Measurements from ENCODE around the gene PLD1.

The PLD1 gene

DNA sequence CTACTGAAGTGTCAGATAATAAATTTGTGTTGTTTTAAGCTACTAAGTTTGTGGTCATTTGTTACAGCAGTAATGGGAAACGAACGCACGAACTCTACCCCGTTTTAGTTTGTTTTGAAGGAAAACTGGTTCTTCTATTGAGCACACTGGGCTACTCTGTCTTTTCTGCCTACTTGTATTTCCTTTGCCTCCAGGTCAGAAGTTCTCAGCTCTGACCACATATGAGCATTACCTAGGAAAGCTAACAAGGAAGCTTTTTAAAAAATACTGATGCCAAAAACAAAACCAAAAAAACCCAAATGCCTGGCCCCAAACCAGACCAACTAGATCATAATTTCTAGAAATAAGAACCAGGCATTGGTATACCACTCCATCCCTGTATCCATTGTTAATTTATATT lies 193.5 kb downstream of the PLD1 start:
- intact Hi-C loops (cut with DNase I), result no loop called here
- no peak for DNase-seq

DNA sequence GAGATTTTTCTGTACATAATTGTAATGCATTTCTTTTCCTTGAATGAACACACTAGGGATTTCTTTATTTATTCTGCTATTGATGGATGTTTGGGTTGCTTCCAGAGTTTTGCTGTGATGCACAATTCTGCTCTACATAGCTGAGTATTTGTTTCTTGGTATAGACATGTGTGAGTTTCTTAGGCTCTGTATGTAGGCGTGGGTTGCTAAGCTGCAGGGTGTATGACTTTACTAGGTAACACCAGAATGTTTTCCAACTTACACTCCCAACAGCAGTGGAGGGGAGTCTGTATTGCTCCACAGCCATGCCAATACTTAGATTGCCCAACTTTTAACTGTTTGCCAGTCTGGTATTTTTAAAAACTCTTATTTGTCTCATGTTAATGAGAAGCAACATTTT lies 194.6 kb downstream of the PLD1 start:
- DNase-seq, result no peak
- intact Hi-C loops (cut with DNase I), result no loop called here

DNA sequence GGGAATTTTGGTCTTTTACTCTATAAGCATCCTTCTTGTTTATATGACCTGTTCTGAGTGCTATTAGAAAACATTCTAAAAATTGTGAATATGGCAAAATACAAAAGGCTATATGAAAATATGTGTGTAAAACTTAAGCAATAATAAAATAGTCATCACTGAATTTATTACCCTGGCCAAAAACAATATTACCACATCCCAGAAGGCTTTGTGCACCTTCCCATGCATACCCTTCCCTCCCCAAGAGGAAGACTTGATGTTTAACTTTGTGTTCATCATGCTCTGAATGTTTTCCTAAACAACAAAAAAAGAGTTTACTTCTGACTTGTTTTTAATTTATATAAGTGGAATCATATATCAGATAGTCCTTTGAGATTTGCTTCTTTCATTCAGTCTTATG lies 195.0 kb downstream of the PLD1 start:
- no peak for DNase-seq
- intact Hi-C loops (cut with DNase I), result no loop called here

DNA sequence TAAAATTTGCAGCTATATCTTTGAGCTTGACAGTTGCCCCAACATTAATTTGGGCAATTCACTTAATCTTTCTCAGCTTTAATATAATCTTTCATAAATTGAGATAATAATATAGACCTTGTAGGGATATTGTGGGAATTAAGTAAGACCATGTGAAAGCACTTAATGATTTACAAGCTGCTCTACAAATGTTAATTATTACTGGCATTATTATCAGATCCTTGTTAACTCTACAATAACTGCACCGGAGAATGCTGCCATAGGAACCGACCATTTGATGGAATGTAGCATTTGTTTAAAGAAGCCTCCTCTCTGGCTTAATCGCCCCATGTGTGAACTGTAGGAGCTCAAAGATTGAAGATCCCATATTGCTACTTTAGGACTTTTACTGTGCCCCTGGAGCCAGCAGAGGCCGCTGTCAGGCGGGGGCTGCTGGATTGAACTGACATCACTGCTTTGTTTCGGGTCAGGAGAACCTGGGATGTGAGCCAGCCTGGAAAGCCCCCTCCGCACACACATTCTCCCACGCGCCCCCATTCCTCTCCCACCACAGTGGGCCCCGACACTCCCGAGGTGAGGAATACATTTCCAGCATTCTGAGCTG lies 195.9 kb downstream of the PLD1 start:
- peak in 30 of 42 donors; percentile 9 to 72 (median 48) for DNase-seq
- intact Hi-C loops (cut with DNase I), result no loop called here

DNA sequence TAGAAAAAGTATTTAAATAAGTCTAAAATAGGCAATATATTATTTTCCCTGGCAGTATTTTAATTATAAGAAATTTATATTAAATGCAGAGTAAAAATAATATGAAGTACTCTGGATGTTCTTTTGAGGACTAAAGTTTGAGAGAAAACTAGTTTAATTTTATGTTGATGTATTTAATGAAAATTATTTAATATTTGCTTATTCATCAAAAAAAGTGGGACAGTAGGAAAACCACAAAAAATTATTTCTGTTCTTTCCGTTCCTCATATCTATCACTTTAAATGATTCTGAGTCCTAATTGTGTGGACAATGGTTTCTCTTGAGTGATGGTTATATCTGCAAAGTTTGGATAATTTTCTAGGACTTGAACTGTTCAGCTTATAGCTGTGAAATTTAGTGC lies 202.8 kb downstream of the PLD1 start:
- no peak for DNase-seq
- intact Hi-C loops (cut with DNase I), result no loop called here

DNA sequence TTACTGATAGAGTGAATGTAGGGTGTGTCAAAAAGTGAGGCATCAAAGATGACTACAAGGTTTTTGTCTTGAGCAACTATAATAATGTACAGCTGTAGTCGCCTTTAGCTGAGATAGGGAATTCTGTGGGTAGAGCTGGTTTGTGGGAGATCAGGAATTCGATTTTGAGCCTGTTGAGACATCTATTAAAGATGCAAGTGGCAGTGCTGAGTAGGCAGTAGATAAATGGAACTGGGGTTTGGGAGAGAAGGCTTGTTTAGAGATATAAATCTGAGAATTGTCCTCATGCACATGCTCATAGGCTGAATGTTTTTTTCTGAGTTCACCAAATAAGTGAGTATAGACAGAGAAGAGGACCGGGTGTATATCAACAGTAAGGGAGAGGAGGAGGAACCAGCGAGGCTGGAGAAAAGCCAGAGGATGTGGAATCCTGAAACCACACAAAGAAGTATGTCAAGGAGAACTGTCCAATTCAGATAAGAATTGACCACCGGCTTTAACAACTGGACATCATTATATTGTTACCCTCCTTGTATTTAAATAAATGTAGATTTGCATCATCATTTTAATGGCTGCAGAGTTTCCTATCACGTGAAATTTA lies 204.0 kb downstream of the PLD1 start:
- peak in 1 of 42 donors; percentile 25 for DNase-seq
- intact Hi-C loops (cut with DNase I), result no loop called here

DNA sequence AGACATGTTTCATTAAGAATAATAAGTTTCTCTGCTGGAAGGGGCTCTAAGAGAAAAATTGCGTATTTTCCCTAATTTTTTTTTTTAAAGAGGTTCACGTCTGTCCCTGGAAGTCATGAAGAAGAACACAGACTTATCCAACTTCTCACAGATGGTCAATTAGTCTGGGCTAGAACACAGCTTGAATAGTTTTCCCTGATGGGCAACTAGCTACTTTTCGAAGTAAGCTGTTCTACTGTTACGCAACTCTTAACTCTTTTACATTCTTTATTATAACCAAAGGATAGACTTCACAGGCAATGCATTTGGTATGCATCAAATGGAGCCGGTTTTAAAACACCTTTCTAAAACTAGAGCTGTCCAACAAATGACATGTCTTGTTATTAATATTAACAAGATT lies 205.9 kb downstream of the PLD1 start:
- DNase-seq, result no peak
- intact Hi-C loops (cut with DNase I), result no loop called here

DNA sequence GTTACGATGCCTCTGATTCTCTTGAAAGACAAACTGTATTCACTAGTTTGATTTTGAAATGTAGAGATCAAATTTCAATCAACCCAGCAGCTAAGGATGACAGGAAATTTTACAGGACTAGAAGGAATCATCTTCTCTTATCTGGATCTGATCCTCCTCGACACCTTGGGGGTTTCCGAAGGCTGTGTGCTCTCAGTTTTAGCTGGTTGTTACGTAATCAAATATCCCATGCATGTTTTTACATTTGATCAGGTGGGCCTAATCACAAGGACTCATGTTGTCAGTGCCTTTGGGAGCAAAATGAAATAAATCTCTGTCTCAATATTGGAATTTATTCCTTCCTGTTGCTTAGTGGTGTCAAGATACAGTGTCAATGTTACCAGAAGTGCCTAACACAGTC lies 208.2 kb downstream of the PLD1 start:
- intact Hi-C loops (cut with DNase I), result no loop called here

DNA sequence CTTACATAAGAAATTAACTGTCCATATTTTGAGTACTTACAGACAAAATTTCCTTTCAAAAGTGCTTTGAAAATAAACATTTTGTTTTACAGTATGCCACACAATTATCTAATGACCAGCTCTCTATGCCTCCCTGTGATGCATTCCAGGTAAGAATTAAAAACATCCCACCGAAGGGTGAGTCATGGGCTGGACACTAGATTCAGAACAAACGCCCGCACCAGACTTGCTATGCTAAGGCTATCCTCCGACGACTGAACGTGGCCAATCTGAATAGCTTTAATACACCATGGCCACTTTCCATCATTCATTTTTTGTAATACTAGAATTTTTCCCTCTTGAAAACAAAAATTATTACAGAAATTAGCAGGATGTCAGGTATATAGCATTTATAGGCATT lies 210.3 kb downstream of the PLD1 start:
- intact Hi-C loops (cut with DNase I), result no loop called here
- DNase-seq, result no peak

More for the DNA sequence above, 208.2 kb downstream of the PLD1 start:
- DNase-seq, result no peak

DNA sequence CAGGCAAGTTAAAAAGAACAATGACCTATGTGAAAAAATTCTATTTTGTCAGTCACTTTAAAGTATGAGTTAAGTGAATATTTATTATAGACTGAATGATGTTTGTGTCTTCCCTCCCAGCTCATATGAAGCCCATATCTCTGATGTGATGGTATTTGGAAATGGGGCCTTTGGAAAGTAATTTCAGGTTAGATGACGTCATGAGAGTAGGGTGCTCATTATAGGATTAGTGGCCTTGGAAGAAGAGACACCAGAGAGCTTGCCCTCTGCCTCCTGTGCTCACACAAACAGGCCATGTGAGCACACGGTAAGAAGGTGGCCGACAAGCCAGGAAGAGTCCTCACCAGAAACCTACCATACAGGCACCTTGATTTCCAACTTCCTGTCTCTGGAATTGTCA lies 211.3 kb downstream of the PLD1 start:
- intact Hi-C loops (cut with DNase I), result no loop called here
- no peak for DNase-seq

DNA sequence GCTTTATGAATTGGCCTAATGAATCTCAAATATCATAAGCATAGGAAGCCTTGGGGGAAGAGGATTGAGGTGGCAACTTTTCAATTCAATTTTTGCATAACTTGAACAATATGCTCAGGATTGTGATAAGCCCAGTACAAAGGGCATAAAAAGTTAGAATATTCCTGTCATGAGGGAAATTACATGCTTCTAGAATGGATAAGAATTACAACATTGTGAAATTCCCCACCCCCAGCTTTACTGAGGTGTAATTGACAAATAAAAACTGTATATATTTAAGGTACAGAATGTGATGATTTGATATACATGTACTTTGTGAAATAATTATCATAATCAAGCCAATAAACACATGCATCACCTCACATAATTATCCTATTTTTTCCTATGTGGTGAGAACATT lies 217.5 kb downstream of the PLD1 start:
- intact Hi-C loops (cut with DNase I), result no loop called here
- no peak for DNase-seq

DNA sequence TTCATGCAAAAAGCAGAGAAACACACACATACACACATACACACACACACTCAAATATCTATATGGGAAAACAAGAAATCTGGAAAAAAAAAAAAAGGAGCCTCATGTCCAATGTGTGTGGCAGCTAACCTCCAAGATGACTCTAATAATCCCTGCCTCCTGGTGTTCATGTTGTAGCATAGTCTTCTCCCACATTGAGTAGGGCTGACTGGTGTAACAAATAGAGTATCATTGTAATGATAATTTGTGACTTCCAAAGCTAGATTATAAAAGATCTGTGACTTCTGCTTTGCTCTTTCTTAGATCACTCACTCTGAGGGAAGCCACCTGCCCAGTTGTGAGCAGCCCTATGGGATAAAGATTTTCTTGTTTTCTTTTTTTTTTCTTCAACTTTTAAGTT lies 219.2 kb downstream of the PLD1 start:
- intact Hi-C loops (cut with DNase I), result no loop called here
- no peak for DNase-seq

DNA sequence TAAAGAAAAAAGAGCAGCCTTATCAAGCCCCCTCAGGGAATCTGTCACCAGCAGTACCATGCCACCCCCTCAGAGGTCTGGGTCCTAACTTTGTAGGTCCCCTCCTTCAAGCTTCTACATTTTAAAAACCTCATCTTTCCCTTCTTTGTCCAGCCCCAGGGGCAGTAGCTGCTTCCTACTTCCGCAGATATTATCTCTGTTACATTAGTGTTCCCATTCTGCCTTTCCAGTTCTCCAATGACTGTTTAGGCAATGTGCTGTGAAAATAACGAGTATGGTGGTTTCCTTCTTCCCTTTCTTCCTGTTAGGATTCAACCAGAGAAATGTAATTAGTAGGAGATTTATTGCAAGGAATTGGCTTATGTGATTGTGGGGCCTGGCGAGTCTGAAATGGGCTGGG lies 224.0 kb downstream of the PLD1 start:
- DNase-seq, result no peak
- intact Hi-C loops (cut with DNase I), result no loop called here

DNA sequence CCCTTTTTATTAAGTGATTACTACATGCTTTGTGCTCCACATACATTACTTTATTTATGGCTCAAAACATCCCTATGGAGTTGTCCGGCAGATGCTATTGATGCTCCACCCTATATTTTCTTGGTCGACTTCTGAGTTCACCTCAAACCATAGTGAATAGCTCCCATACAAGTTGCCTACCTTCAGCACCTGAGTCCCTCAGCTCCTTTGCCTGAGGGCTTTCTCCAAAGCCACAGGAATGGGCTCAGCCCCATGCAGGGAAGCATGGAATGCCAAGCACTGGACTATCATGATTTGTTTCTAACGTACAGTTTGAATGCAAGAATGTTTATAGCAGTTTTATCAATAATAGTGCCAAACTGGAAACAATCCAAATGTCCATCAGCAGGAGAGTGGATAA lies 225.2 kb downstream of the PLD1 start:
- no peak for DNase-seq
- intact Hi-C loops (cut with DNase I), result no loop called here

DNA sequence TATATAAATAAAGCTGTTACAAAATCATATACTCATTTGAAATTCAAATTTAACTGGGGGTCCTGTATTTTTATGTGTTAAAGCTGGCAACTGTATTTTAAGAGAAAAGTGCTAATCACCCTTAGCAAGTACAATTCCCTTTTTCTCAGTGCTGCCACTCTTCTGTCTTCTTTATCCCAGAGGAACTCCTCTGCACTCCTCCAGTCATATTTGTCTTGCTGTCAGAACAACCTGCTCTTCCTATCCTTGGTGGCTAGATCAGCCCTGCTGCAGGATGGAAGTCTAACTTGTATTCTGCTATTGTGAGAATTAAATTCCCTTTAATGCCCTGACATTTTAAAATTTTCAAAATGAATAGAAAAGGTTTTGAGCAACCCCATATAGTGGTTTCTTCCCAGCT lies 226.2 kb downstream of the PLD1 start:
- intact Hi-C loops (cut with DNase I), result no loop called here
- peak in 6 of 42 donors; percentile 32 to 71 (median 42) for DNase-seq

DNA sequence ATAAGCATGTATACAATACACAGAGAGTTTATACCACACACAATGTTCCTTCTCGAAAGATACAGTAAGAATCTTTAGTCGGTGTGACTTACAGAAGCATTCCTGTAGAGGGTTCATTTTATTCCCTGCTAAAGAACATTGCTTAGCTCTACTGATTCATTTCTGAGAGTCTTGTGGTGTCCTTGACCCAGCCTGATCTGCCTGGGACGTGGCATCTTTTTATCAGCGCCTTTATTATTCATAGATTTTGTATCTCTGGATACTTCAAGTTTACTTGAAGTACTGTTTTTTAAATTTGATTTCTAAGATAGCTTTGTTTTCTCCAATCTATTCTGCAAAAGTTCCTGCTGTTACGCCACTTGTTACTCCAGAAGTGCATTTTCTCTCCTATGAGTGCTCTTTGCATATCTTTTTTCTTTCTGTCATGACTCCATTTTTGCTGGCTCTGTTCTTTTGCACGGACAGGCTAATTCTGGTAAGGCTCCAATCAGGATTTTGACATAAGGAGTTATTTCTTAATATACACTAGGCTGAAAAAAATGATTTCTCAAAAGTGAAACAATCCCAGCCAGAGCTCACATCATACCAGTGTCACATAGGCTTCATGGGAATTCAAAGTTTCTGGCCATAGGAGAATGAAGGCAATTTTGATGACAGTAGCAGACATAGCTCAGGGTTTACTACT lies 235.6 kb downstream of the PLD1 start:
- intact Hi-C loops (cut with DNase I), result no loop called here
- no peak for DNase-seq

DNA sequence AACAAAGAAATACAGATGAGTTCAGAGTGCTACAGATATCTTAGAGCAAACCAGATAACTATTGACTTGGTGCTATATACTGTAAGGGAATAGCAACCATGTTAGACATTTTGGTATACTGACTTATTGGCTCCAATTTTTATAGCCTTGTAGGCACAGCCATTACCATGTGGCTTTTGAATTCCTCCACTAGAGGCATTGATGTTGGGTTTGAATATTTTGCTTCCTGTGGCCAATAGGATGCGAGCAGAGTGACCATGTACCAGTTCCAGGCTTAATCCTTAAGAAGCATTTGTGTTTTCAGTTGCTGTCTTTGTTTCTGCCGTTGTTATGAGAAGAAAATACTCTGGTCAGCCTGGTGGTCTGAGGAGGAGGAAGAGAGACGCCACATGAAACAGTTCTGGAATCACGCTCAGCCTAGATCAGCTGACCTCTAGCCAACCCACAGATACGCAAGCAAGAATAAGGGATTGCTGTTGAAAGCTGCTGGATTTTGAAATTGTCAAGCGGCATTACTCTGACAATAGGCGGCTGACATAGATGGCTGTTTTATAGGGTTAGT lies 240.6 kb downstream of the PLD1 start:
- intact Hi-C loops (cut with DNase I), result loop anchor here (5.0 kb wide), 1 partner anchor 517 kb away; no protein-coding TSS in a partner anchor
- DNase-seq, result no peak

DNA sequence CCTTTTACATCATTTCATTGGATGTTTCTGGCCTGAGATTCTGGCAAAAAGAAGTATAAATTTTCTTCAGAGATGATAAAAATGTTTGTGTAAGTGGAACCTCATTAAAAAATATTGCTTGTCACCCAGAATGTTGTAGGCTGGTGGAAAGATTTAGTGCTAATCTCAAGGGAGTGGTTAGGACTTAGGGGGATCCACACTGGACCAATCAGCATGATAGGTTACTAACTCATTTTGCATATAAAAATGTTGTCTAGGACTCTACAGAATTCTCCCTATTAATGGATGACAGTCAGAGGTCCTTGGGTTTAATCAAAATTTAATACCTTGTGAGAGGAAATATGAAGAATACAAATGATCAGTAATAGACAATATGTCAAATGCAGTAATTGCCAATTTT lies 241.5 kb downstream of the PLD1 start:
- intact Hi-C loops (cut with DNase I), result loop anchor here (5.0 kb wide), 1 partner anchor 516 kb away; no protein-coding TSS in a partner anchor
- no peak for DNase-seq

DNA sequence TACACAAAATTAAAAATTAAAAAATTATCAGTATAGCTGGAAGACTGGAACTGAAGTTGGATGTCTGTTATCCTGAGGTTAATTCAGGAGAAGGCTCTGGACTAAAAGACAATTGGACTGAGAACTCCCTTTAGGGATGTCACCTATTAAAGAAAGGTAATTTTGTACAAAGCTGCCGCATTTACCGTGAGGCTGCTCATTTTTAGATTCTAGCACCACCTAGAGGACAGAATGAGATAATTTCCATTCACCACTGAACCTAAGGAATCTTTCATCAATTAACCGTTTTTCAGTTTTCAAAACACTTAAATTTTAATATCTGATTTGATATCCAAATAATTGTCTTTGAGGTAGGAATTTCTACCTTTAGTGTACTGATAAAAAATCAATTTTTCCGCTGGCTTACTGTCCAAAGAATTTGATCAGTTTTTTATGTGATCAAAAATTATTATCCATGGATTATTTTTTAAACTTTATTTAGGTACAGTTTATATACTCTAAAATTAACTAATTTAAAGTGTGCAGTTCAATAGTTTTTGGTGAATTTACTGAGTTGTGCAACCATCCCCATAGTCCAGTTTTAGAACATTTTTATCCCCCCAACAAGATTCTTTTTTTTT lies 243.4 kb downstream of the PLD1 start:
- intact Hi-C loops (cut with DNase I), result loop anchor here (2.0 to 5.0 kb wide), 3 partner anchors 380 to 604 kb away; no protein-coding TSS in a partner anchor
- DNase-seq, result peak in 5 of 42 donors; percentile 8 to 53 (median 18)

Data from head of caudate nucleus (tissue), 42 donors.